Rectal smooth muscle tissue (tissue), 1 donor: ENCODE measurements around the gene DDO.
"Not testable (repeated sequence)": the region's sequence is repeated elsewhere in the genome, so short reads cannot be mapped to it uniquely, and the experiment has no call there.

Experiments used
- H3K27ac ChIP-seq: one replicate; pipeline ENCODE4 v1.7.0; 2013; ENCODE audit warnings: low read depth, low read length, inconsistent platforms
- H3K27me3 ChIP-seq: one replicate; pipeline ENCODE4 v1.7.0; 2013; ENCODE audit warnings: low read length; ENCODE audit not compliant: control insufficient read depth, insufficient read depth
- H3K36me3 ChIP-seq: one replicate; pipeline ENCODE4 v1.7.0; 2013; ENCODE audit warnings: low read length; ENCODE audit not compliant: control insufficient read depth, insufficient read depth
- H3K4me1 ChIP-seq: one replicate; pipeline ENCODE4 v1.7.0; 2013; ENCODE audit warnings: low read length; ENCODE audit not compliant: control insufficient read depth, insufficient read depth
- H3K4me3 ChIP-seq: one replicate; pipeline ENCODE4 v1.7.0; 2013; ENCODE audit warnings: low read length
- H3K9ac ChIP-seq: one replicate; pipeline ENCODE4 v1.7.0; 2013; ENCODE audit warnings: low read length

Gene DDO

GRCh38 chr6:110415086-110415916 is at the start of gene DDO:
Gene DDO, minus strand, starts transcription at chr6:110415575. Its CDS starts 2,113 bp downstream, at chr6:110413462.
- no peaks in the 10 kb centered on the region for H3K36me3 ChIP-seq
- peaks cover 6% of the 10 kb centered on the region for H3K4me1 ChIP-seq
- no peak within 1 kb of the TSS for H3K9ac ChIP-seq
- H3K4me3 ChIP-seq, result peak within 1 kb of the TSS; percentile 58
- peak within 1 kb of the TSS; percentile 85 for H3K27ac ChIP-seq
- H3K27me3 ChIP-seq, result no peaks in the 10 kb centered on the region

- H3K4me3 ChIP-seq, result no peak overlapping the region
- H3K9ac ChIP-seq, result no peak overlapping the region
- H3K36me3 ChIP-seq, result no peaks in the 10 kb centered on the region
- H3K27ac ChIP-seq, result no peak overlapping the region
- no peaks in the 10 kb centered on the region for H3K27me3 ChIP-seq
- H3K4me1 ChIP-seq, result no peaks in the 10 kb centered on the region
Observed at GRCh38 chr6:110462884-110463481, 47.6 kb upstream of the DDO start.

GRCh38 chr6:110461376-110461775 is 46.0 kb upstream of the DDO start:
- H3K4me3 ChIP-seq, result no peak overlapping the region
- no peak overlapping the region for H3K27ac ChIP-seq
- no peaks in the 10 kb centered on the region for H3K4me1 ChIP-seq
- no peaks in the 10 kb centered on the region for H3K27me3 ChIP-seq
- no peak overlapping the region for H3K9ac ChIP-seq
- H3K36me3 ChIP-seq, result no peaks in the 10 kb centered on the region

- Histone ChIP-seq H3K9ac (no peak overlapping the region), H3K27ac (no peak overlapping the region), H3K36me3 (no peaks in the 10 kb centered on the region), H3K4me1 (no peaks in the 10 kb centered on the region), H3K27me3 (no peaks in the 10 kb centered on the region), H3K4me3 (no peak overlapping the region)
Observed at GRCh38 chr6:110459137-110459536, 43.8 kb upstream of the DDO start.

- Histone ChIP-seq H3K4me1 (no peaks in the 10 kb centered on the region), H3K27me3 (no peaks in the 10 kb centered on the region), H3K27ac (no peak overlapping the region), H3K9ac (no peak overlapping the region), H3K4me3 (no peak overlapping the region), H3K36me3 (no peaks in the 10 kb centered on the region)
Observed at GRCh38 chr6:110458476-110458875, 43.1 kb upstream of the DDO start.

GRCh38 chr6:110457567-110458175 is 42.3 kb upstream of the DDO start:
- not testable (repeated sequence) for H3K27me3 ChIP-seq, H3K36me3 ChIP-seq, H3K27ac ChIP-seq, H3K9ac ChIP-seq, H3K4me3 ChIP-seq, H3K4me1 ChIP-seq

GRCh38 chr6:110456694-110457093 is 41.3 kb upstream of the DDO start:
- H3K27me3 ChIP-seq, result no peaks in the 10 kb centered on the region
- no peaks in the 10 kb centered on the region for H3K36me3 ChIP-seq
- no peak overlapping the region for H3K27ac ChIP-seq
- no peak overlapping the region for H3K9ac ChIP-seq
- no peak overlapping the region for H3K4me3 ChIP-seq
- no peaks in the 10 kb centered on the region for H3K4me1 ChIP-seq

GRCh38 chr6:110449541-110449895 is 34.1 kb upstream of the DDO start:
- Histone ChIP-seq H3K27ac (no peak overlapping the region), H3K4me1 (no peaks in the 10 kb centered on the region), H3K27me3 (no peaks in the 10 kb centered on the region), H3K4me3 (no peak overlapping the region), H3K9ac (no peak overlapping the region), H3K36me3 (no peaks in the 10 kb centered on the region)

GRCh38 chr6:110448846-110449540 is 33.6 kb upstream of the DDO start:
- Histone ChIP-seq H3K4me1 (no peaks in the 10 kb centered on the region), H3K4me3 (no peak overlapping the region), H3K9ac (no peak overlapping the region), H3K27me3 (no peaks in the 10 kb centered on the region), H3K36me3 (no peaks in the 10 kb centered on the region), H3K27ac (no peak overlapping the region)

- no peak overlapping the region for H3K9ac ChIP-seq
- no peaks in the 10 kb centered on the region for H3K27me3 ChIP-seq
- H3K36me3 ChIP-seq, result no peaks in the 10 kb centered on the region
- no peaks in the 10 kb centered on the region for H3K4me1 ChIP-seq
- no peak overlapping the region for H3K27ac ChIP-seq
- H3K4me3 ChIP-seq, result no peak overlapping the region
Observed at GRCh38 chr6:110447761-110448160, 32.4 kb upstream of the DDO start.

GRCh38 chr6:110446405-110446804 is 31.0 kb upstream of the DDO start:
- H3K4me3 ChIP-seq, result no peak overlapping the region
- H3K9ac ChIP-seq, result no peak overlapping the region
- H3K27me3 ChIP-seq, result no peaks in the 10 kb centered on the region
- H3K4me1 ChIP-seq, result no peaks in the 10 kb centered on the region
- H3K27ac ChIP-seq, result no peak overlapping the region
- no peaks in the 10 kb centered on the region for H3K36me3 ChIP-seq

- H3K4me3 ChIP-seq, result no peak overlapping the region
- no peaks in the 10 kb centered on the region for H3K4me1 ChIP-seq
- H3K27ac ChIP-seq, result no peak overlapping the region
- H3K36me3 ChIP-seq, result no peaks in the 10 kb centered on the region
- no peak overlapping the region for H3K9ac ChIP-seq
- no peaks in the 10 kb centered on the region for H3K27me3 ChIP-seq
Observed at GRCh38 chr6:110440026-110440425, 24.7 kb upstream of the DDO start.
